Uterus (tissue), 4 donors: Measurements from ENCODE around the gene PCYT1A. TPM values are rescaled to one million over a fixed set of nuclear protein-coding genes. Genes with fewer than 3 reads are reported as not detected.
"Not testable (repeated sequence)": the region's sequence is repeated elsewhere in the genome, so short reads cannot be mapped to it uniquely, and the experiment has no call there.

Experiments used
- DNase-seq, 2 donors: peaks; one replicate each; pipeline ENCODE4 v3.0.0-alpha.2; 2019 to 2020
- H3K27ac ChIP-seq, 2 donors: fragments of 200-600 bp; sonication (generic); 1 replicate in 1 of 2; 2 replicates in 1 of 2; pipeline ENCODE4 v1.5.1; 2016 to 2018
- H3K27me3 ChIP-seq, 2 donors: fragments of 200-600 bp; sonication (generic); one replicate each; pipeline ENCODE4 v1.5.1; 2018 to 2019; ENCODE audit warnings: control low read depth in 1 of 2
- H3K36me3 ChIP-seq, 2 donors: fragments of 200-600 bp; sonication (generic); one replicate each; pipeline ENCODE4 v1.5.1; 2019; ENCODE audit warnings: control low read depth in 1 of 2
- H3K4me1 ChIP-seq, 2 donors: fragments of 200-600 bp; sonication (generic); one replicate each; pipeline ENCODE4 v1.5.1; 2018 to 2019; ENCODE audit warnings: control low read depth in 1 of 2
- H3K4me3 ChIP-seq, 2 donors: fragments of 200-600 bp; sonication (generic); 1 replicate in 1 of 2; 2 replicates in 1 of 2; pipeline ENCODE4 v1.5.1; 2018 to 2019; ENCODE audit warnings: mild to moderate bottlenecking in 1 of 2
- H3K9me3 ChIP-seq, 2 donors: fragments of 200-600 bp; sonication (generic); one replicate each; pipeline ENCODE4 v1.5.1; 2019; ENCODE audit warnings: control low read depth in 1 of 2
- CTCF ChIP-seq, 4 experiments: fragments of 200-600 bp in 2 of 4; fragments of 450-650 bp in 2 of 4; sonication (generic) in 2 of 4; IDR thresholded peaks; one replicate each; pipeline ENCODE4 v1.5.1; 2016 to 2019; ENCODE audit warnings: antibody characterized with exemption in 4 of 4, mild to moderate bottlenecking in 2 of 4, moderate library complexity in 1 of 4
- POLR2A ChIP-seq, 2 donors: fragments of 450-650 bp; IDR thresholded peaks; one replicate each; pipeline ENCODE4 v1.6.1; 2016; ENCODE audit warnings: antibody characterized with exemption in 2 of 2, mild to moderate bottlenecking in 1 of 2, moderate library complexity in 1 of 2
- intact Hi-C: fragments of 100-400 bp; cut with DNase I; formaldehyde crosslinking; loops from one replicate; pipeline ENCODE4 v1.15.1; 2023; ENCODE audit warnings: low total_unique reads
- total RNA-seq, 4 donors: library from RNA; depleted of rRNA in 3 of 4; stranded (reverse); fragments of >200 nt in 3 of 4; gene quantifications; one replicate each; pipeline versions ENCODE4 v1.1.0 to v1.2.4, GENCODE V29; 2014 to 2023
- donor health status: DM: yes; HTN: yes; CAD: no.

Gene PCYT1A
- total RNA-seq, 4 donors from 2014 or later = 36.5 to 275 (median 56.0) TPM

- H3K27ac ChIP-seq = no peak within 1 kb of the TSS
- H3K27me3 ChIP-seq = no peaks in the 10 kb centered on the region
- no peaks in the 10 kb centered on the region for H3K9me3 ChIP-seq
- no peaks in the 10 kb centered on the region for H3K36me3 ChIP-seq
- H3K4me1 ChIP-seq = no peaks in the 10 kb centered on the region
- intact Hi-C loops = no loop called here
- H3K4me3 ChIP-seq = no peak within 1 kb of the TSS
- DNase-seq = no peak
- no peak for TF ChIP-seq CTCF (IDR thresholded peaks at IDR 0.05)
- TF ChIP-seq POLR2A (IDR thresholded peaks at IDR 0.05) = no peak
Measured at GRCh38 chr3:196216089-196216564, 71.4 kb downstream of the PCYT1A start, which contains the start of gene SLC51A. TSS of gene SLC51A (plus strand) at chr3:196216534. CDS start at chr3:196216713, 179 bp downstream.

GRCh38 chr3:196215493-196216020 is 72.0 kb downstream of the PCYT1A start:
- no peak for TF ChIP-seq POLR2A (IDR thresholded peaks at IDR 0.05)
- no peak for TF ChIP-seq CTCF (IDR thresholded peaks at IDR 0.05)
- intact Hi-C loops = no loop called here
- Histone ChIP-seq H3K36me3 (no peaks in the 10 kb centered on the region), H3K27me3 (no peaks in the 10 kb centered on the region), H3K9me3 (no peaks in the 10 kb centered on the region), H3K27ac (no peak overlapping the region), H3K4me3 (no peak overlapping the region), H3K4me1 (no peaks in the 10 kb centered on the region)
- DNase-seq = no peak

- no peaks in the 10 kb centered on the region for H3K9me3 ChIP-seq
- no peaks in the 10 kb centered on the region for H3K27me3 ChIP-seq
- H3K4me1 ChIP-seq = no peaks in the 10 kb centered on the region
- TF ChIP-seq POLR2A (IDR thresholded peaks at IDR 0.05) (no peak), CTCF (IDR thresholded peaks at IDR 0.05) (no peak)
- no peak for DNase-seq
- intact Hi-C loops = no loop called here
- H3K36me3 ChIP-seq = no peaks in the 10 kb centered on the region
- no peak overlapping the region for H3K27ac ChIP-seq
- no peak overlapping the region for H3K4me3 ChIP-seq
Measured at GRCh38 chr3:196214783-196215441, 72.6 kb downstream of the PCYT1A start.

GRCh38 chr3:196210673-196211556 is 76.6 kb downstream of the PCYT1A start, which contains the start of gene ZDHHC19:
TSS of gene ZDHHC19 (minus strand) at chr3:196211400. CDS start at chr3:196211315, 85 bp downstream.
- peaks cover 0 to 7% of the 10 kb centered on the region in 2 donors for H3K27me3 ChIP-seq
- no peak within 1 kb of the TSS for H3K4me3 ChIP-seq
- H3K27ac ChIP-seq = no peak within 1 kb of the TSS
- H3K36me3 ChIP-seq = no peaks in the 10 kb centered on the region
- H3K9me3 ChIP-seq = no peaks in the 10 kb centered on the region
- no peaks in the 10 kb centered on the region for H3K4me1 ChIP-seq
- DNase-seq = no peak
- no peak for TF ChIP-seq POLR2A (IDR thresholded peaks at IDR 0.05)
- intact Hi-C loops = no loop called here

- H3K9me3 ChIP-seq, H3K36me3 ChIP-seq, DNase-seq, H3K27ac ChIP-seq, H3K27me3 ChIP-seq, H3K4me1 ChIP-seq, intact Hi-C loops, H3K4me3 ChIP-seq: not testable (repeated sequence)
Measured at GRCh38 chr3:196209944-196210672, 77.4 kb downstream of the PCYT1A start.
